PC-3 (cell line): ENCODE data around the gene TELO2.

Experiments
- EZH2 ChIP-seq: fragments of 300-600 bp; sonication (generic); IDR thresholded peaks from one replicate; pipeline ENCODE4 v1.6.1; 2017; ENCODE audit warnings: antibody characterized with exemption, mild to moderate bottlenecking, low read length; ENCODE audit not compliant: unreplicated experiment
- EZH2phosphoT487 ChIP-seq: fragments of 300-600 bp; sonication (generic); IDR thresholded peaks from 2 replicates; pipeline ENCODE4 v1.6.1; 2018; ENCODE audit warnings: mild to moderate bottlenecking, antibody characterized with exemption, low read length, borderline replicate concordance
- TF ChIP-seq, protein P1 (sequence below): fragments of 300-600 bp; sonication (generic); conservative IDR thresholded peaks from 2 replicates; pipeline ENCODE4 v1.5.1; 2017; ENCODE audit warnings: antibody characterized with exemption, low read depth, mild to moderate bottlenecking, low read length

DNA sequence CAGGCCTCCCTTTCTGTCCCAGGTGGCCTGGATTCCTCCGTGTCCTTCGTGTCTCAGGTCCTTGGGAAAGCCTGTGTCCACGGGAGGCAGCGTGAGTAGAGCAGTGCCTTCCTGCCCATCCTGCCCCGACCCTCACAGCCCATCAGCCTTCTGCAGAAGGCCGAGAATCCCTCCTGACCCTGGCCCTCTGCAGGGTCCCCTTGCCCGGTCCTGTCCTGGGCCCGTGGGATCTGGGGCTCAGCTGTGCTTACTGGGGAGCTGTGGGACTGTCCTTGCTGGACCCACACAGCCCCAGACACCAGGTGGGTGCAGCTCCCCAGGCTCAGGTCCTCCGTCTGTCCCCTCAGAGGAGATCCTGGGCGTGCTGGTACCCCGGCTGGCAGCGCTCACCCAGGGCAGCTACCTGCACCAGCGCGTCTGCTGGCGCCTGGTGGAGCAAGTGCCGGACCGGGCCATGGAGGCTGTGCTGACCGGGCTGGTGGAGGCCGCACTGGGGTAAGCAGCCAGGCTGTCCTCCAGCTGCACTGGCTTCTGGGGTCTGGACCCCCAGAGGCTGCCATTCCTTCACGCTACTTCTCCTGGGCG, 3.9 kb downstream of the TELO2 start:
- TF ChIP-seq, protein P1, sequence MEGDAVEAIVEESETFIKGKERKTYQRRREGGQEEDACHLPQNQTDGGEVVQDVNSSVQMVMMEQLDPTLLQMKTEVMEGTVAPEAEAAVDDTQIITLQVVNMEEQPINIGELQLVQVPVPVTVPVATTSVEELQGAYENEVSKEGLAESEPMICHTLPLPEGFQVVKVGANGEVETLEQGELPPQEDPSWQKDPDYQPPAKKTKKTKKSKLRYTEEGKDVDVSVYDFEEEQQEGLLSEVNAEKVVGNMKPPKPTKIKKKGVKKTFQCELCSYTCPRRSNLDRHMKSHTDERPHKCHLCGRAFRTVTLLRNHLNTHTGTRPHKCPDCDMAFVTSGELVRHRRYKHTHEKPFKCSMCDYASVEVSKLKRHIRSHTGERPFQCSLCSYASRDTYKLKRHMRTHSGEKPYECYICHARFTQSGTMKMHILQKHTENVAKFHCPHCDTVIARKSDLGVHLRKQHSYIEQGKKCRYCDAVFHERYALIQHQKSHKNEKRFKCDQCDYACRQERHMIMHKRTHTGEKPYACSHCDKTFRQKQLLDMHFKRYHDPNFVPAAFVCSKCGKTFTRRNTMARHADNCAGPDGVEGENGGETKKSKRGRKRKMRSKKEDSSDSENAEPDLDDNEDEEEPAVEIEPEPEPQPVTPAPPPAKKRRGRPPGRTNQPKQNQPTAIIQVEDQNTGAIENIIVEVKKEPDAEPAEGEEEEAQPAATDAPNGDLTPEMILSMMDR = no peak
- TF ChIP-seq EZH2phosphoT487 (no peak), EZH2 (no peak)
